Activated CD4-positive, alpha-beta T cell treated with anti-CD3 and anti-CD28 coated beads for 48 hours (primary cell): ENCODE data around the gene ZNF555.
"Not testable (repeated sequence)": the region's sequence is repeated elsewhere in the genome, so short reads cannot be mapped to it uniquely, and the experiment has no call there.

Experiments used
- DNase-seq: peaks from one replicate; pipeline ENCODE4 v3.0.0-alpha.2; 2020

The ZNF555 gene

DNA sequence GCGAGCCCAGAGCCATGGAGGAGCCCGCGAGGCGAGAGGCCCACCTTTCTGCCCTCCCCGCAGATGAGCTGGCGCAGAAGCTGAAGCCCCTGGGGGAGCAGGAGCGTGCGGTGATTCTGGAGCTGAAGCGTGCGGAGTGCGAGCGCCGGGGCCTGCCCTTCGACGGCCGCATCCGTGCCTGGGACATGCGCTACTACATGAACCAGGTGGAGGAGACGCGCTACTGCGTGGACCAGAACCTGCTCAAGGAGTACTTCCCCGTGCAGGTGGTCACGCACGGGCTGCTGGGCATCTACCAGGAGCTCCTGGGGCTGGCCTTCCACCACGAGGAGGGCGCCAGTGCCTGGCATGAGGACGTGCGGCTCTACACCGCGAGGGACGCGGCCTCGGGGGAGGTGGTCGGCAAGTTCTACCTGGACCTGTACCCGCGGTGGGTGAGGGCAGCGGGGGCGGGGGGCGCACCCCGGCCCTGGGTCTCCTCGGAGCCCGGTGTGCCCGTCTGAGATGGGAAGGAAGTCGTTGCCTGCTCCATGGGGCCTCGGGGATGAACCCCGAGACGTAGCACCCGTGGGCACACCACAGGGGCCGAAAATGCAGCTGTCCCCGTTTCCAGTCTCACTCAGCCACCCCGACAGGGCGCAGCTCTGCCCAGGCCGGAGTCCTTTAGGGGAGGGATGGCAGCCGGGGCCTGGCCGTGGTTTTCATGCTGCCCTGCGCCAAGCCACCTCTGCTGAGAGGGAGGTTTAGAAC, 33.7 kb upstream of the ZNF555 start:
- no peak for DNase-seq

DNA sequence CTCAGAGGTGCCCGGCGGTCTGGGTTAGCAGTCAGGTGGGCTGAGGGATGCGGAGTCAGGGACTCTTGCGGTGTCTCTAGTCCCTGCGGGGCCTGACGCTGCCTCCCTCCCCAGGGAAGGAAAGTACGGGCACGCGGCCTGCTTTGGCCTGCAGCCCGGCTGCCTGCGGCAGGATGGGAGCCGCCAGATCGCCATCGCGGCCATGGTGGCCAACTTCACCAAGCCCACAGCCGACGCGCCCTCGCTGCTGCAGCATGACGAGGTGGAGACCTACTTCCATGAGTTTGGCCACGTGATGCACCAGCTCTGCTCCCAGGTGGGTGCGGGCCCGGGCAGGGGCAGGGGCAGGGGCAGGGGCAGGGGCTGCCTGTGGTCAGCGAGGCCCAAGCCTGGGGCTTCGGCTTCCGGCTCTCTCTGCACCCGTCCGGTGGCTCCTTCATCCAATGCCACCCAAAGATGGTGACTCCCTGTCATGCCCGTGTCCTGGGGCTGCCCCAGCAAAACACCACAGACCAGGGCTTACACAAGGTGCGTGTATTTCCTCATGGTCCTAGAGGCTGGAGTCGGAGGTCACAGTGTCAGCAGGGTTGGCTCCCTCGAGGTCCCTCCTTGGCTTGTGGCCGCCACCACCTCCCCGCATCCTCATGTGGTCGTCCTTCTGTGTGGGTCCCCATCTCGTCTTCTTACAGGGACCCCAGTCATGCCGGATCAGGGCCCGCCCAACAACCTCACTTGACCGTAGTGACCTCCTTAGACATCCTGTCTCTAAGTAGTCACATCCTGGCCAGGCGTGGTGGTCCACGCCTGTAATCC, 32.9 kb upstream of the ZNF555 start:
- no peak for DNase-seq

DNA sequence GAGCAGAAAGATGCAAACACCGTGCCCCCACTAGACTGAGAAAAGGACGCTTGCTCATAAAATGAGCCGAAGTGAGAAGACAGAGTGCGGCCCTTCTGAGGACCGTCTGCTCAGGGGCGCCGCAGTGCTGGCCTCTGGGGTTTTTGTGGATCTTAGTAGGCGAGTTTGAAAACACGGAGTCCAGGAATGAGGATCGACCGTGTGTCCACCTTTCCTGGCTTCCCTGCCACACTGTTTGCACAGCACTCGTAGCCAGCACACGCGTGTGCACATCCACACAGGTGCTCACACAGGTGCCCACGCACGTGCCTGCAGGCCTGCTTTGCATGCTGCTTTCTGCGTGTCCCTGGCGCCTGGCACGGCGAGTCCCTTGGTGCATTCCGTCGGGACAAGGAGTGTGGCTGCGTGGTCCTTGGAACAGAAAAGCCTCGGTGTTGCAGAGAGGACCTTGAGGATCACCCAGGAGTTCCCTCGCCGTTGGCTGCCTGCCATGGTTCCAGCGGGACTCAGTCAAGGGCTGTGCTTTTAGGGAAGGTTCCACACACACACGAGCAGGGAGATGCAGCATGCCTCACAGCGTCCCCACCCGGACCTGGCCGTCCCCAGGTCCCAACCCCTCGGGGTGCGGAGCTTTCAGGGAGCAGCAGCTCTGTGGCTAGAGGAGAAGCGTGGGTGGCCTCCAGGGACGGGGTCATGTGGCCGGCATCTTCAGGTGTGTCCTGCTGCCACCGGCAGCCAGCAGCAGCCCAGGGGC, 31.7 kb upstream of the ZNF555 start:
- DNase-seq, result no peak

DNA sequence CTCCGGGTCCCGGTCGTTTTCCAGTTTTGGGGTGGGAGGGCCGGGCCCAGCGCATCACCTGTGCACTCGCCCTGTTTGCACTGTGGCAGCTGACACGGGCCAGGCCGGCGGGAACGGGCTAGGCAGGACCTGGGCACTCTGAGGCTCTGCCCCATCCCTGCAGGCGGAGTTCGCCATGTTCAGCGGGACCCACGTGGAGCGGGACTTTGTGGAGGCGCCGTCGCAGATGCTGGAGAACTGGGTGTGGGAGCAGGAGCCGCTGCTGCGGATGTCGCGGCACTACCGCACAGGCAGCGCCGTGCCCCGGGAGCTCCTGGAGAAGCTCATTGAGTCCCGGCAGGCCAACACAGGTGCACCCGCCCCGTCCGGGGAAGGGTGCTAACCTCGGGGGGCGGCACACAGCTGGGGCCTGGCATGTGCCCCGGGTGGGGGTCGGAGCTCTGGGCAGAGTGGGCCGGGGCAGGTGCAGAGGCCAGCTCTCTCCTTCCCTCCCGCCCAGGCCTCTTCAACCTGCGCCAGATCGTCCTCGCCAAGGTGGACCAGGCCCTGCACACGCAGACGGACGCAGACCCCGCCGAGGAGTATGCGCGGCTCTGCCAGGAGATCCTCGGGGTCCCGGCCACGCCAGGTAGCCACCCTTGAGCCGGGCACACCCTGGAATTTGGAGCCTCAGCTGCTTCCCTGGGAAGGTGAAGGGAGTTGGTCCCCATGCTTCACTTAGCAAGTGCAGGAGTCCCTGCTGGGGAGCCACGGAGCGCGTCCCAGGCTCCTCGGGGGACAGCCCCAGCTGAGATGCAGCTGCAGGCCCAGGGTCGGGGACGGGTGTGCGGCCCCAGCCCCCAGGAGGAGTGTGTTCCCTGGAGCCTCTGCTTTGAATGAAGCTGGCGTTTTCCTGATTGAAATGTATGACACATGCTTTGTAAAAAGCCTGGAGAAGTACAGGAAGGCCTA, 30.9 kb upstream of the ZNF555 start:
- no peak for DNase-seq

DNA sequence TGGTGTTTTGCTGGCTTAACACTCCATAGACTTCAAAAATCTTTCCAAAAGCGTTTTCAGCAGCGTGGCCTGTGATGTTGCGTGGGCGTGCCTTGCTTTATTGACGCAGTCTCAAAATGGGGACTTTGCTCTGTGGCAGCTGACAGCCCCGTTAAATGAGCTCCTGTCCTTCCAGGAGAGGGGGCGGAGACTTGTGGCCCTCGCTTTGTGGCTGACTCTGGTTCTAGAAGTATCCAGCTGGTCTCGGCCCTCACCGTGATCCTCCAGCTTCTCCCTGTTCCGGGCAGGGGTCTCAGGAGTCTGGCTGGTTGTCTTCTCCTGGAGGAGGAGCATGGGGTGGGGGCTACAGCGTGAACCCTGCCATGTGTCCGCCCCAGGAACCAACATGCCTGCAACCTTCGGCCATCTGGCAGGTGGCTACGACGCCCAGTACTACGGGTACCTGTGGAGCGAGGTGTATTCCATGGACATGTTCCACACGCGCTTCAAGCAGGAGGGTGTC, 30.0 kb upstream of the ZNF555 start:
- DNase-seq, result no peak

GRCh38 chr19:2811735-2812413, 29.4 kb upstream of the ZNF555 start:
- DNase-seq, result no peak

- DNase-seq, result no peak
Measured at GRCh38 chr19:2812414-2813234, 28.7 kb upstream of the ZNF555 start.

- DNase-seq, result no peak
Measured at GRCh38 chr19:2813235-2814160, 27.8 kb upstream of the ZNF555 start.

DNA sequence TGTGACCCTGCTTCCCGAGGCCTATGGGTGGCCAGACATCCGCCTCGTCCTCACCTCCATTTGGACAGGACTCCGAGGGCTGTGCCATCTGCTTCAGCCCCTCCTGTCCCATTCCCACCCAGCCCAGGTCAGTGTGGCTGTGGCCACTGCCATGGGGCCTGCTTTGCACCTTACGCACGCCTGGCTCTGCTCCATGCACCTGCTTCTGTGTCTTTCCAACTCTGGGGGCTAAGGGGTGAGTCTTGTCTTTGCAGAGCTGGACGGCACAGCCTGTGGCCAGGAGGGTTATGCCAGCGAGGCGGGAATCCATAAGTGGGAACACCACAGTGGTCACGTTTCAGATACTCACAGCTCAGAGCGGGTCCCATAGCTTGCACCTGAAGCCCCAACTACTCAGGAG, 26.8 kb upstream of the ZNF555 start:
- no peak for DNase-seq

DNA sequence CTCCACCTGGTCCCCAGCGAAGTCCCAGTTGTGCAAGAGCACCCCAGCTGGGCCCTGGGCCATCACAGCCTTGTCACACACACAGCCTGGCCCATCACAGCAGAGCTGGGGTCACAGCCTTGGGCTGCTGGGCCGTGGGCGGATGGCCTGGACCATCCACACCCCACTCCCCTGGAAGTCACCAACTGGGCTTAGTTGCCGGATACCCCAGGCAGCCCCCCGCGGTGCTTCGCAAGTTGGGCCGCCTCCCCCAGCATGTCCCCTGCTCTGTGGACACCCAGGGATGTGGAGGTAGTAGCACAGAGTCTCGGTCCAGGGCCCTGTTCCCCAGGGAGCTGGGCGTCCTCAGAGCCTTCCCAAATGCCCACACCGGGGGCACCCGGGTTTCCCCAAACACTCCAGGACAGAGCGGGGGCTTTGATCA, 26.1 kb upstream of the ZNF555 start:
- DNase-seq, result no peak

- no peak for DNase-seq
Measured at GRCh38 chr19:2815923-2816322, 25.4 kb upstream of the ZNF555 start.

GRCh38 chr19:2816641-2817040, 24.6 kb upstream of the ZNF555 start:
- DNase-seq, result no peak

DNA sequence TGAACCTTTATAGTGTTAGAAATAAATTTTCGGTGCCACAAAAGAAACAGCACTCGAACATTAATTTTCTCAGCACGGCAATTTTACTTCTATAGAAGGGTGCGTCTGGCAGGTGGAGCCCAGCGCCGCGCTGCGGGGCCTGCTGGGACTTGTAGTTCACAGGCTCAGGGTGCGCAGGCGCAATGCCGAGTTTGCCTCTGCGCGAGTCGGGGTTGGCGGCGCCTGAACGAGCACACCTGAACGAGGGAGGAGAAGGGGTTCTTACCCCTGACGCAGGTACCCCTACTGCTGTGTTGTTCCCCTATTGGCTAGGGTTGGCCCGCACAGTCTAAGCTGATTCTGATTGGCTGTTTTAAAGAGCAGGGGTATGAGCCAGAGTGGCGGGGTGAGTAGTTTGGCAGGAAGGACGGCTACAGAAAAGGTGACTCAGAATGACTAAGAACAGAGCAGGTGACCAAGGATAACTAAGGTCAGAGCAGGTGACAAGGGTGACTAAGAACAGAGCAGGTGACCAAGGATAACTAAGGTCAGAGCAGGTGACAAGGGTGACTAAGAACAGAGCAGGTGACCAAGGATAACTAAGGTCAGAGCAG, 23.9 kb upstream of the ZNF555 start:
- not testable (repeated sequence) for DNase-seq

DNA sequence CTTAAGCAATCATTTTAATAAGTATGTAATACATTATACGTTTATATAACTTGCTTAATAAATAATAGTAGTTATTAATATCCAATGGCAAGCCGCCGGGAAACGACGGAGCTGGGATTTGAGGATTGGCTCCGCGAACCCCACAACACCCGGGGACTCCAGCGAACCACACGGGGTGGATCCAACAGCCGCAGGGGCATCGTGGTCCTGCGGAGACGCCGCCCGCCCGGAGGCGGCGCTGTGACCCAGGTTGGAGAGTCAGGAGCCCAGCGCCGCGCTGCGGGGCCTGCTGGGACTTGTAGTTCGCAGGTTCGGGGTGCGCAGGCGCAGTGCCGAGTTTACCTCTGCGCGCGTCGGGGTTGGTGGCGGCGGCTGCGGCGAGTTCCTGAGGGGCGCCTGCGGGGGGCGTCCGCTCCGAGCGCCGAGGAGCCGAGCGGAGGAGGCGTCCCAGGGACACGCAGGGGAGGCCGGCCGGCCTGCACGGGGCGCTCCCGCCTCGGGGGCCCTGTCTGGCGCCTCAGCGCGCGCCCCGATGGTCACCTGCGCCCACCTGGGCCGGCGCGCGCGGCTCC, 21.6 kb upstream of the ZNF555 start, which contains the start of gene ZNF554:
Gene ZNF554 (plus strand): TSS at position 329 of the 572 bp plus-strand sequence. CDS start 204 bp downstream, at position 533.
- peak; percentile 99 for DNase-seq

DNA sequence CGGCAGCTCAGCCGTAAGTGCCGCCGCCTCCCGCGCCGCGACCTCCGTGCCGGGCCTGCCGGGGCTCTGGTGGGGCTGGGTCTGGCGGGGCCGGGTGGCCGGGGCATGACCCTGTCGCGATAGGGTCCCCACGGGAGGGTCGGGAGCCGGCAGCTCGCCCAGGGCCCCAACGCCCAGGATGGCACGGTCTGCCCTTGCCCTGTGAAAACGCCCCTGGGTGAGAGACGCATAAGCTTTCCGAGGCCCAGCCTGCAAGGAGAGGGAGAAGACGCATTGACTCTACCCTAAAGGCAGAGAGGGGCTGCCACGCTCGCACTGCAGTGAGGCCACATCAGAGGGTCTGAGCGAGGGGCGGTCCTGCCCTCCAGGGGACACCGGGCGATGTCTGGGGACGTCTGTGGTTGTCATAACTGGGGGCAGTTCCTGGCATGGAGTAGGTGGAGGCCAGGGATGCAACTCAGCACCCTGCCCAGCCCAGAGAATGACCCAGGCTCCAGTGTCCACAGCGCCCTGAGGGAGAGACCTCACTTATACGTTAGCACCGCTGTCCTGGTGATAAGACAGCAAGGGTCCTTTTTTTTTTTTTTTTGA, 21.1 kb upstream of the ZNF555 start:
- DNase-seq, result no peak

- no peak for DNase-seq
Measured at GRCh38 chr19:2822846-2823245, 18.4 kb upstream of the ZNF555 start.

DNA sequence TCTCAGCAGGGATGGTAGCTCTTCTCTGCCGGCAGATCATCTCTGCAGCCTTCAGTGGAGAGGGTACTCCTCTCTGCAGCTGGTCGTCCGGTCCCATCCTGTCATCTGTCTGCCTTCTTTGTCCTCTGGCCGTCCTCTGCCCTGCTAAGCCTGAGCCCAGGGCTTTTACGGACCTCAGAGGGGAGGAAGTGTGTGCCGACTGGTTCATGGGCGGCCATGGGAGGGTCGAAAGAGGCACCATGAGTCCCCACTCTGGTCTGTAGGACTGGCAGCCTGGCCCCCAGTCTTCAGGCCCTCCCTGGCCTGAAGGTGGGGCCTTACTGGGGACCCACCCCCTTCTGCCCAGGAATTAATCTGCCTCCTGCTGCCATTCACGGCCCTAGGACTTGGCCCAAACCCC, 17.6 kb upstream of the ZNF555 start:
- no peak for DNase-seq

GRCh38 chr19:2824129-2824528, 17.1 kb upstream of the ZNF555 start:
- DNase-seq, result no peak
